GM12875 (cell line): ENCODE results near the gene HAND1.

ENCODE experiments used
- H3K4me3 ChIP-seq: one replicate; pipeline ENCODE4 v1.5.1; 2011; ENCODE audit warnings: low read depth, low read length, control low read depth
- TF ChIP-seq, protein P1 (sequence below): IDR thresholded peaks from 2 replicates; pipeline ENCODE4 v1.5.1; 2011; ENCODE audit warnings: low read depth, mild to moderate bottlenecking, control low read depth, inconsistent platforms, low read length, moderate library complexity, borderline replicate concordance; ENCODE audit not compliant: insufficient read depth

Gene HAND1

DNA sequence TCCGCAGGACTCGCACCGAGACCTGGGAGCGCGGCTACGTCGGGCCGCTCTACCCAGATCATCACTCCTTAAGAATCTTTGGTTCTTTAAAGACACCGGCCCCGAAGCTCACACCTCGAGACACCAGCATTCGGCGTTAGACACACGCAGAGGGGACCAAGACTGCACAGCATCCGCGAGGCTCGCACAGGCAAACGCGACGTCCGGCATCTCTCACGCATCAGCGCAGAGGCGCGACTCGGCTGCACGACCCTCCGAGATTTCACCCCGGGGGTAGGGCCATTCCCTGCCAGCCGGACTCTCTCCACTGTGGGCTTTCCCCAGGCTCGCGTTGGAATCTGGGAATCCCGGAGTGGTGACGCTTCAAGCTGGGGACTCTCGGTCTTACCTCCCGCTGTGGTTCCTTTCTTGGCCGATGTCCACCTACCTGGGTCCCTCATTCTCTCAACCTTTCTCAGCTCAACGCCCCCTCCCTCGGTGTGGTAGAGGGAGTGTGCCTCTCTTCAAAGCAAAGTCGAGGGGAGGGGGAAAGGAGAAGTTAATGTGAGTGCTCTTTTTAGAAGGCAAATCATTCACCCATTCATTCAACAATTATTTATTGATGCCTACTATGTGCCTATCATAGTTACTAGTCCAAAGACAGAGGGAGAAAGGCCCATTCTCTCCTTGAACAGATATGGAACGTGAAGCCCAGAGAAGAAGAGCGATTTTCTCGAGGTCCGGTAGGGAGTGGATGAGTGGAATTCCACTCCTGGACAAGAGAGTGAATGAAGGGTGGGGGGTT, 1.3 kb upstream of the HAND1 start:
- H3K4me3 ChIP-seq = no peak overlapping the region
- TF ChIP-seq, protein P1, sequence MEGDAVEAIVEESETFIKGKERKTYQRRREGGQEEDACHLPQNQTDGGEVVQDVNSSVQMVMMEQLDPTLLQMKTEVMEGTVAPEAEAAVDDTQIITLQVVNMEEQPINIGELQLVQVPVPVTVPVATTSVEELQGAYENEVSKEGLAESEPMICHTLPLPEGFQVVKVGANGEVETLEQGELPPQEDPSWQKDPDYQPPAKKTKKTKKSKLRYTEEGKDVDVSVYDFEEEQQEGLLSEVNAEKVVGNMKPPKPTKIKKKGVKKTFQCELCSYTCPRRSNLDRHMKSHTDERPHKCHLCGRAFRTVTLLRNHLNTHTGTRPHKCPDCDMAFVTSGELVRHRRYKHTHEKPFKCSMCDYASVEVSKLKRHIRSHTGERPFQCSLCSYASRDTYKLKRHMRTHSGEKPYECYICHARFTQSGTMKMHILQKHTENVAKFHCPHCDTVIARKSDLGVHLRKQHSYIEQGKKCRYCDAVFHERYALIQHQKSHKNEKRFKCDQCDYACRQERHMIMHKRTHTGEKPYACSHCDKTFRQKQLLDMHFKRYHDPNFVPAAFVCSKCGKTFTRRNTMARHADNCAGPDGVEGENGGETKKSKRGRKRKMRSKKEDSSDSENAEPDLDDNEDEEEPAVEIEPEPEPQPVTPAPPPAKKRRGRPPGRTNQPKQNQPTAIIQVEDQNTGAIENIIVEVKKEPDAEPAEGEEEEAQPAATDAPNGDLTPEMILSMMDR = no peak

DNA sequence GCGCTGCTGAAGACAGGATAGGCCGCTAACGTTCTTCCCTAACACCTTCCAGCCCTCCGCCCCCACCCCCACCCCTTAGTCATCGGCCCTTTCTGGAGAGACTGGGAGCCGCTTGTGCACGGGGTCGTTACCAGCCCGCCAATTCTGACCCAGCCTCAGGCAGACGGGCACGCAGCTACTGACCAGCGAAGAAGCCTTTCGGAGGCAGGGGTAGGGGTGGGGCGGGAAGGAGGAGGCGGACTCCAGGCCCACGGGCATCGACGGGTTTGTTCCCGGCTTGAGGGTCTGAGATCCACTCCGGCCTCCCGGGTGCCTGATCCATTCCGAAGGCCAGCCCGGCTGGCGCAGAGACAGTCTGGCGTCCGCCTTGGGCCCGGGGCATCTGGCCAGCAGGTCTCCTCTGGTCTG, 729 bp upstream of the HAND1 start:
- no peak overlapping the region for H3K4me3 ChIP-seq
- TF ChIP-seq, protein P1 = no peak

DNA sequence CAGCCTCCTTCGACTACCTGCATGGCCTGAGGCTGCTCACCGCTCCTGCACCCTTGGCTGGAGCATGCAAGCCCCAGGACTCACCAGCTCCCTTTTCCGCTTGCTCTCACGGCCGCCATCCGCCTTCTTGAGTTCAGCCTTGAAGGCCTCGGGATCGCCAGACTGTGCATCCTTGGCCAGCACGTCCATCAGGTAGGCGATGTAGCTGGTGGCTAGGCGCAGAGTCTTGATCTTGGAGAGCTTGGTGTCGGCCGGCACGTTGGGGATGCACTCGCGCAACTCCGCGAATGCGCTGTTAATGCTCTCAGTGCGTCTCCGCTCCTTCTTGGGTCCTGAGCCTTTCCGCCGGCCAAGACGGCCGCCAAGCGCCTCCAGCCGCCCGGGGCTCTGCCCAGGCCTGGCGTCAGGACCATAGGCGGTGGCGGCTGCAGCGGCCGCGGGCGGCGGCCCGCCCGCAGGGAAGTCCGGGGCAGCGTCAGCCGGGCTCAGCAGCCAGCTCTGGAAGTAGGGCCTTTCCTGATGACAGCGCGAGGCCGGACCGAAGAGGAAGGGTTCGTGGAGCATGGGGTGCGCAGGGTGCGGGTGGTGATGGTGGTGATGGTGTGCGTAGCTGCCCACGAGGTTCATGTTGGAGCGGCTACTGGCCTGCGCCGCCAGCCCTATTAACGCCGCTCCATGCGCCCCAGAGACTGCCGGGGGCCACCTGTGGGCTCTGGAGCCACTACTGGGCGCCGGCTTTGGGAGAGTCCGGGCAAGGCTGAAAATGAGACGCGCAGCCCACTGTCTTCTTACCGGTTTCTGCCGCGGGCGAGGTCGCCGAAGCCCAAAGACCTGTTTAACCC, 424 bp downstream of the HAND1 start:
- TF ChIP-seq, protein P1 = no peak
- no peak overlapping the region for H3K4me3 ChIP-seq

DNA sequence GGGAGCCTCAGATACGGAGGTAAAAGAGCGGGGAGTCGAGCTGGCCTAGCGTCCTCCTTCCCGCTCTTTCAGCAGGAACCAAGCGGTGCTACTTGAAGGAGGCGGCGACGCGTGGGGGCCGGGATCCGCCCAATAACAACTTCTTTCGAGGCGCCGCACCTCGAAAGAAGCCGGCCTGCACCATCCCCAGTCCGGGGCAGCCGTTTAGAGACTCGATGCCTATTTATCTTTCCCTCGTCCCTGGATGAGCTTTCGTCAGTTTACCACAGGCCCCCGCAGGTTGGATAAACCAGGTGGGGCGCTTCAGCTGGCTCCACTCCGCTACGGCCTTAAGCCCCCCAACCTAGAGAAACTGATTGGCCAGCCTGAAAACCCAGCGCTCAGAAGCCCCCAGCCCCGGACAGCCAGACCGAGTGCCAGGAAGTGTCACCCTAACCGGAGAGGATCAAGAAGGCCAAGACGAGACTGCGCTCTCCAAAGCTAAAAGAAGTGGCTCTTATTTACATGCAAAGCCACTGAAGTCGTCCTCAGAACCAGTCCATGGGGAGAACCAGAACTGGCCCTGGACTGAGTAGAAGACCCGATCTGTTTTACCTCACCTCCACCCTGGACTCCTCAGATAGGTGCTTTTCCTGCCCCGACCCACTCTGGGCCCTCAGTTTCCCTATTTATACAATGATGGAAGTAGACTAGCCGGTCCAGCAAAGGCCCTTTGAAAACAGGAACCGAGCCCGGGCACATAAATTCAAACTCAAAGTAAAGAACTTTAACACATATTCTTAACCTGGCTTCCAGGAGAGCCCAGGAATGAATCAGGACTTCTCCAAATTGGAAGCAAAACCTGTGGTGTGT, 1.4 kb downstream of the HAND1 start:
- TF ChIP-seq, protein P1 = no peak
- no peak overlapping the region for H3K4me3 ChIP-seq

DNA sequence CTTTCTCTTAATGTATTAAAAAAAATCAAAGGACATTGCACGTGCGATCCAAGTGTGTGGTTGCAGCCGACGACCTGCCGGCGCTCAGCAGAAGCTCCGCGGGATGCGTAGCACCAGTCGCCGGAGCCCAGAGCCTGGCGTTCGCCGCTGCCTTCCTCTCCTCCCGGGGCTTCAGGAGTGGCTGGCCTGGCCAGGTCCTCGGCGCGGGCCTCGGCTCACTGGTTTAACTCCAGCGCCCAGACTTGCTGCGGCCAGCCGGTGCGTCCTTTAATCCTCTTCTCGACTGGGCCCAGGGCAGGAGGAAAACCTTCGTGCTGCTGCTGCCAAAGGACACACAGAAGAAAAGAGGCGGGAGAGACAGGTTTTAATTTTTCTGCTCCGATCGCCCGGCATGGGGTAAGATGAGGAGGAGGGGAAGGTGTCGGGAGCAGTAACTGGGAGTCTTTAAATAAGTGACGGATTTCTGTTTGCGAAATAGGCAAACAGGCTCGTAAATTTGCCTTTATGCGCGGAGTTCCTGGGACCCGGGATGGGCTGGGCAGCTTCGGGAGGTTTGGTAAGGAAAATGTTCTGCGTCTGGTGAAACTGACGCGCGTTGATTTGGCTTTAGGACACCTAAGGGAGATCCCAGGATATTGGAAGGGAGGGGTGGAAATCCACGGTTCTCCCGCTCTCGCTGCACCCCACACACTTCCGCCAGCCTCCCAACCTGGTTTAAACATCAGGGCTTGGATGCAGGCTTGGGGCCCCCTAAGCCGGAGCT, 2.3 kb downstream of the HAND1 start:
- TF ChIP-seq, protein P1 = no peak
- H3K4me3 ChIP-seq = no peak overlapping the region
